PFSK-1 (cell line): Measurements from ENCODE around the gene PRR23A.

Experiments
- POLR2AphosphoS5 ChIP-seq: IDR thresholded peaks from 2 replicates; pipeline ENCODE4 v1.6.1; 2012; ENCODE audit warnings: low read depth, mild to moderate bottlenecking, control low read depth, low read length, moderate library complexity
- SIN3A ChIP-seq: IDR thresholded peaks from 2 replicates; pipeline ENCODE4 v1.6.1; 2012; ENCODE audit warnings: mild to moderate bottlenecking, low read length, moderate library complexity, borderline replicate concordance; ENCODE audit not compliant: insufficient read depth

- TF ChIP-seq POLR2AphosphoS5: no peak
- no peak for TF ChIP-seq SIN3A
Observed at GRCh38 chr3:139024968-139025367, 18.9 kb upstream of the PRR23A start.
